GM12891 (cell line): Measurements from ENCODE around the gene CDC7.

Experiments used
- POLR2A ChIP-seq: IDR thresholded peaks from 2 replicates; pipeline ENCODE4 v1.6.1; 2011; ENCODE audit warnings: low read depth, low read length, control low read depth
- POLR2AphosphoS5 ChIP-seq: IDR thresholded peaks from 2 replicates; pipeline ENCODE4 v1.6.1; 2011; ENCODE audit warnings: low read depth, low read length, control low read depth
- POU2F2 ChIP-seq: IDR thresholded peaks from 2 replicates; pipeline ENCODE4 v1.6.1; 2011; ENCODE audit warnings: low read depth, mild to moderate bottlenecking, control low read depth, low read length, moderate library complexity
- SPI1 ChIP-seq: IDR thresholded peaks from 2 replicates; pipeline ENCODE4 v1.6.1; 2011; ENCODE audit warnings: low read depth, low read length, control low read depth
- TAF1 ChIP-seq: IDR thresholded peaks from 2 replicates; pipeline ENCODE4 v1.6.1; 2011; ENCODE audit warnings: low read depth, low read length, control low read depth

- TF ChIP-seq POLR2AphosphoS5 (no peak), POLR2A (no peak), POU2F2 (no peak), TAF1 (no peak), SPI1 (no peak)
Measured at GRCh38 chr1:91533361-91534024, 32.8 kb downstream of the CDC7 start.
